HepG2 (cell line): ENCODE measurements around the gene GFPT2. TPM values are rescaled to one million over a fixed set of nuclear protein-coding genes. Genes with fewer than 3 reads are reported as not detected.

ENCODE experiments used
- ATAC-seq: fragments of 200-7000 bp; cut with Tn5 transposase; 3 replicates; pipeline ENCODE4 v1.9.1; 2020; ENCODE audit warnings: mild to moderate bottlenecking, moderate library complexity
- BruUV-seq: library from RNA; stranded (reverse); fragments of 400-500 nt; replicated peaks from 2 replicates; lab custom pipeline; 2021; lab: Mats Ljungman, UMichigan
- CTCF ChIA-PET: fragments of 300-600 bp; formaldehyde crosslinking; extraction: SDS; loops from one replicate; lab custom pipeline; 2021; ENCODE audit warnings: low total read pairs, inconsistent platforms, low intra/inter-chr PET ratio; lab: Yijun Ruan, JAX
- POLR2A ChIA-PET: fragments of 350-600 bp; sonication (Branson Sonifier 250); formaldehyde crosslinking; loops from one replicate; lab custom pipeline; 2020; ENCODE audit warnings: antibody characterized with exemption, inconsistent platforms; lab: Yijun Ruan, JAX
- DNase-seq: peaks from one replicate; pipeline ENCODE4 v3.0.0-alpha.2; 2015; ENCODE audit warnings: low spot score
- FAIRE-seq: peaks from 3 replicates; lab custom pipeline; 2011; peaks lifted over from hg19 to GRCh38; lab: Jason Lieb, UNC
- H2AFZ ChIP-seq: one replicate; pipeline ENCODE4 v1.6.1; 2011; ENCODE audit warnings: low read length, inconsistent platforms
- H3K27ac ChIP-seq: fragments of 300-600 bp; 3 replicates; pipeline ENCODE4 v1.8.0; 2011; ENCODE audit warnings: mixed run types, mild to moderate bottlenecking, mixed read lengths, low read length, inconsistent platforms; ENCODE audit not compliant: insufficient read depth; ENCODE audit errors: extremely low read length
- H3K27me3 ChIP-seq, 2 experiments: fragments of 200-600 bp in 1 of 2; 2 replicates in 1 of 2; 3 replicates in 1 of 2; pipeline versions ENCODE4 v1.6.0 to v1.8.0; 2011; ENCODE audit warnings: low read length in 2 of 2, mild to moderate bottlenecking in 2 of 2, moderate library complexity in 2 of 2, inconsistent platforms in 1 of 2; ENCODE audit not compliant: insufficient read depth in 2 of 2, control insufficient read depth in 1 of 2
- H3K36me3 ChIP-seq, 2 experiments: fragments of 200-600 bp in 1 of 2; replicated peaks in 1 of 2; 2 replicates in 1 of 2; 3 replicates in 1 of 2; pipeline versions ENCODE4 v1.5.1 to v1.8.0; 2011; ENCODE audit warnings: low read length in 2 of 2, inconsistent platforms in 1 of 2; ENCODE audit not compliant: insufficient read depth in 2 of 2, control insufficient read depth in 1 of 2
- H3K4me1 ChIP-seq: 2 replicates; pipeline ENCODE4 v1.5.1; 2012; ENCODE audit warnings: low read length, inconsistent platforms; ENCODE audit not compliant: insufficient read depth
- H3K4me2 ChIP-seq: 2 replicates; pipeline ENCODE4 v1.6.0; 2011; ENCODE audit warnings: low read depth, low read length, inconsistent platforms
- H3K4me3 ChIP-seq, 3 experiments: fragments of 200-600 bp in 1 of 3; sonication (generic), shearing (Covaris generic) in 1 of 3; replicated peaks in 1 of 3; 2 replicates each; pipeline ENCODE4 v1.5.1; 2011 to 2016; ENCODE audit warnings: low read length in 3 of 3, inconsistent platforms in 2 of 3, low read depth in 2 of 3, mild to moderate bottlenecking in 2 of 3, control low read depth in 1 of 3, mixed read lengths in 1 of 3; ENCODE audit not compliant: insufficient read depth in 1 of 3
- H3K79me2 ChIP-seq: one replicate; pipeline ENCODE4 v1.6.1; 2011; ENCODE audit warnings: low read length, inconsistent platforms; ENCODE audit not compliant: insufficient read depth
- H3K9ac ChIP-seq: 2 replicates; pipeline ENCODE4 v1.6.0; 2011; ENCODE audit warnings: mild to moderate bottlenecking, low read depth, low read length, inconsistent platforms; ENCODE audit not compliant: insufficient read depth
- H3K9me3 ChIP-seq: 2 replicates; pipeline ENCODE4 v1.5.1; 2012; ENCODE audit warnings: mild to moderate bottlenecking, low read length
- H4K20me1 ChIP-seq: 2 replicates; pipeline ENCODE4 v1.6.0; 2011; ENCODE audit warnings: inconsistent platforms, mild to moderate bottlenecking, low read length, moderate library complexity; ENCODE audit not compliant: insufficient read depth
- AFF4 ChIP-seq: sonication (generic); formaldehyde crosslinking; IDR thresholded peaks from 2 replicates; pipeline ENCODE4 v1.4.0; 2020; ENCODE audit warnings: missing genetic modification reagents
- HNF4G ChIP-seq, 2 experiments: sonication (generic) in 1 of 2; formaldehyde crosslinking in 1 of 2; IDR thresholded peaks; 2 replicates each; pipeline versions ENCODE4 v1.4.0 to v1.6.1; 2011 to 2020; ENCODE audit warnings: borderline replicate concordance in 2 of 2, low read depth in 2 of 2, mild to moderate bottlenecking in 2 of 2, low read length in 1 of 2, missing genetic modification reagents in 1 of 2, moderate library complexity in 1 of 2
- HNRNPUL1 ChIP-seq: fragments of 200-400 bp; formaldehyde crosslinking; IDR thresholded peaks from 2 replicates; pipeline ENCODE4 v1.6.1; 2017; ENCODE audit warnings: low read depth, mild to moderate bottlenecking, low read length, moderate library complexity
- MLLT10 ChIP-seq: sonication (generic); formaldehyde crosslinking; IDR thresholded peaks from 2 replicates; pipeline ENCODE4 v1.4.0; 2020; ENCODE audit warnings: missing genetic modification reagents
- MLXIP ChIP-seq: sonication (generic); formaldehyde crosslinking; IDR thresholded peaks from 2 replicates; pipeline ENCODE4 v1.9.0; 2021; ENCODE audit warnings: missing genetic modification reagents, borderline replicate concordance
- PLSCR1 ChIP-seq: sonication (generic); formaldehyde crosslinking; IDR thresholded peaks from 2 replicates; pipeline ENCODE4 v1.5.0; 2020; ENCODE audit warnings: missing genetic modification reagents, mild to moderate bottlenecking, borderline replicate concordance
- RORA ChIP-seq: sonication (generic); formaldehyde crosslinking; IDR thresholded peaks from 2 replicates; pipeline ENCODE4 v1.5.0; 2020; ENCODE audit warnings: mild to moderate bottlenecking, missing genetic modification reagents, moderate library complexity
- SNAPC5 ChIP-seq: sonication (generic); formaldehyde crosslinking; IDR thresholded peaks from 2 replicates; pipeline ENCODE4 v1.8.1; 2023; ENCODE audit warnings: mild to moderate bottlenecking, missing genetic modification reagents, borderline replicate concordance
- TMF1 ChIP-seq: sonication (generic); formaldehyde crosslinking; IDR thresholded peaks from 2 replicates; pipeline ENCODE4 v1.8.1; 2022; ENCODE audit warnings: low read depth, missing genetic modification reagents
- ZFAT ChIP-seq: sonication (generic); formaldehyde crosslinking; conservative IDR thresholded peaks from 2 replicates; pipeline ENCODE4 v1.8.1; 2023; ENCODE audit warnings: missing genetic modification reagents, inconsistent platforms
- ZFP41 ChIP-seq: sonication (generic); formaldehyde crosslinking; IDR thresholded peaks from 2 replicates; pipeline ENCODE4 v1.4.0; 2020; ENCODE audit warnings: mild to moderate bottlenecking, missing genetic modification reagents, borderline replicate concordance
- ZFX ChIP-seq: sonication (generic); formaldehyde crosslinking; IDR thresholded peaks from 2 replicates; pipeline ENCODE4 v1.4.0; 2020; ENCODE audit warnings: mild to moderate bottlenecking, low read depth, missing genetic modification reagents, moderate library complexity
- ZNF576 ChIP-seq: sonication (generic); formaldehyde crosslinking; IDR thresholded peaks from 2 replicates; pipeline ENCODE4 v1.4.0; 2020; ENCODE audit warnings: mild to moderate bottlenecking, missing genetic modification reagents
- ZNF616 ChIP-seq: sonication (generic); formaldehyde crosslinking; IDR thresholded peaks from 2 replicates; pipeline ENCODE4 v1.5.0; 2020; ENCODE audit warnings: low read depth, mild to moderate bottlenecking, missing genetic modification reagents
- ZNF772 ChIP-seq: sonication (generic); formaldehyde crosslinking; IDR thresholded peaks from 2 replicates; pipeline ENCODE4 v1.5.0; 2020; ENCODE audit warnings: mild to moderate bottlenecking, missing genetic modification reagents
- WGBS: methylation state at CpG from one replicate; pipeline ENCODE4 v1.1.6; 2017; ENCODE audit warnings: low lambda C conversion rate; 5-methylcytosine and 5-hydroxymethylcytosine counted together
- in situ Hi-C: cut with HindIII; loops from 2 replicates; pipeline ENCODE4 v1.10.0; 2017; ENCODE audit warnings: low pct_unique_long_range_greater_than_20kb; ENCODE audit not compliant: extremely low pct_ligation_motif_present
- intact Hi-C: fragments of 100-400 bp; cut with micrococcal nuclease; formaldehyde crosslinking; loops from one replicate; pipeline ENCODE4 v1.10.0; 2022; ENCODE audit not compliant: unreplicated experiment
- polyA plus RNA-seq, 8 experiments: library from polyadenylated mRNA; depleted of rRNA in 3 of 8; stranded (reverse) in 7 of 8; unstranded in 1 of 8; fragments of >200 nt; fragmentation: Illumina TruSeq in 4 of 8; extraction: Trizol in 4 of 8; gene quantifications; 2 replicates each; pipeline versions ENCODE4 v1.2.1 to v1.2.3, GENCODE V29; 2011 to 2016; ENCODE audit warnings: low read depth in 4 of 8, missing spikeins in 1 of 8, mixed read lengths in 1 of 8; ENCODE audit not compliant: insufficient read depth in 1 of 8
- total RNA-seq, 5 experiments: library from RNA; depleted of rRNA; stranded (reverse); fragments of >200 nt; fragmentation: Illumina TruSeq; extraction: Trizol; gene quantifications; 2 replicates each; pipeline ENCODE4 v1.2.3, GENCODE V29; 2016; ENCODE audit warnings: low read depth in 1 of 5

GFPT2 gene
- total and polyA plus RNA-seq, 2 of the 13 experiments (the other 11 are each of a cell fraction or from before 2014, with no cell fraction given) = 0.18 TPM

- Histone ChIP-seq H3K36me3 (no peaks in the 10 kb centered on the region), H3K4me2 (no peak overlapping the region), H3K27me3 (peaks cover 4 to 53% of the 10 kb centered on the region in 2 experiments; a peak in 4 of 5 replicates), H3K79me2 (no peaks in the 10 kb centered on the region), H3K9me3 (no peaks in the 10 kb centered on the region), H3K27ac (no peak overlapping the region), H3K4me3 (no peak overlapping the region), H4K20me1 (no peaks in the 10 kb centered on the region), H3K9ac (no peak overlapping the region), H2AFZ (no peak overlapping the region), H3K4me1 (no peaks in the 10 kb centered on the region)
- POLR2A ChIA-PET = no interaction called here
- DNase-seq = no peak
- TF ChIP-seq ZFAT (CRISPR knock-in tag) = no peak
- no peak for TF ChIP-seq ZFX
- no peak for TF ChIP-seq MLLT10 (CRISPR knock-in tag)
- no peak for TF ChIP-seq ZFP41 (CRISPR knock-in tag)
- TF ChIP-seq ZNF772 = no peak
- TF ChIP-seq AFF4 (CRISPR knock-in tag) = no peak
- no peak for TF ChIP-seq RORA (CRISPR knock-in tag)
- no peak for TF ChIP-seq HNF4G (IDR thresholded peaks at IDR 0.05; ENCODE audit: borderline replicate concordance, low read depth, low read length)
- TF ChIP-seq HNF4G (CRISPR knock-in tag; IDR thresholded peaks at IDR 0.05; ENCODE audit: borderline replicate concordance, low read depth) = no peak
- TF ChIP-seq HNRNPUL1 = no peak
- no peak for TF ChIP-seq SNAPC5 (CRISPR knock-in tag)
- TF ChIP-seq ZNF616 (CRISPR knock-in tag) = no peak
- no peak for TF ChIP-seq MLXIP (CRISPR knock-in tag)
- no peak for TF ChIP-seq TMF1 (CRISPR knock-in tag)
- no peak for TF ChIP-seq PLSCR1 (CRISPR knock-in tag)
- no peak for TF ChIP-seq ZNF576 (CRISPR knock-in tag)
- BruUV-seq = no TSS peak
- in situ Hi-C loops = no loop called here
- ATAC-seq = no peak
- CTCF ChIA-PET = no interaction called here
- WGBS = 40% methylated on average over 6 of the region's 8 CpGs
- intact Hi-C loops = no loop called here
- FAIRE-seq = no peak
Observed at GRCh38 chr5:180345186-180345585, 8.0 kb downstream of the GFPT2 start.
